Spinal cord (tissue), 10 donors: ENCODE measurements around the gene SHE. TPM values are rescaled to one million over a fixed set of nuclear protein-coding genes. Genes with fewer than 3 reads are reported as not detected.

Experiments
- DNase-seq, 6 donors: peaks; one replicate each; pipeline versions ENCODE4 v3.0.0 to v3.0.0-alpha.2; 2013 to 2015; ENCODE audit warnings: low spot score in 6 of 6, low read depth in 4 of 6
- H3K27ac ChIP-seq: one replicate; pipeline ENCODE4 v1.5.1; 2013; ENCODE audit warnings: low read depth, low read length, control low read depth
- H3K27me3 ChIP-seq: one replicate; pipeline ENCODE4 v1.6.1; 2013; ENCODE audit warnings: low read length; ENCODE audit not compliant: control insufficient read depth, insufficient read depth
- H3K36me3 ChIP-seq: one replicate; pipeline ENCODE4 v1.6.1; 2013; ENCODE audit warnings: low read length; ENCODE audit not compliant: control insufficient read depth, insufficient read depth
- H3K4me1 ChIP-seq: one replicate; pipeline ENCODE4 v1.6.1; 2013; ENCODE audit warnings: low read length; ENCODE audit not compliant: control insufficient read depth, insufficient read depth
- H3K4me3 ChIP-seq: one replicate; pipeline ENCODE4 v1.5.1; 2013; ENCODE audit warnings: low read depth, low read length, control low read depth
- H3K9me3 ChIP-seq: one replicate; pipeline ENCODE4 v1.6.1; 2013; ENCODE audit warnings: low read length; ENCODE audit not compliant: control insufficient read depth, insufficient read depth
- WGBS: methylation state at CpG from one replicate; pipeline ENCODE4 v1.1.5; 2013; ENCODE audit warnings: missing lambda C conversion rate; ENCODE audit not compliant: insufficient coverage; 5-methylcytosine and 5-hydroxymethylcytosine counted together
- long read RNA-seq, 4 donors: transcript quantifications; one replicate each; lab custom pipeline, GENCODE V29; 2026
- polyA plus RNA-seq, 2 donors: library from polyadenylated mRNA; unstranded; fragments of 120-200 nt; gene quantifications; one replicate each; pipeline ENCODE4 v1.2.1, GENCODE V29; 2013; ENCODE audit not compliant: insufficient read length in 2 of 2
- total RNA-seq, 2 donors: library from RNA; depleted of rRNA in 1 of 2; stranded (reverse); fragments of 120-200 nt in 1 of 2; fragments of >200 nt in 1 of 2; gene quantifications; one replicate each; pipeline versions ENCODE4 v1.2.3 to v1.2.4, GENCODE V29; 2013 to 2014
- donor health status: healthy.

Gene SHE
- total RNA-seq (10 to 100 TPM in 1 of 2 donors, 1 to 10 TPM in 1; 5.2 to 10.5 TPM), polyA plus RNA-seq (1 to 10 TPM; 3.7 to 6.7 TPM)
- long read RNA-seq, donor 1, full-length matches to known transcripts = 1 of 1 reads
- long read RNA-seq, donor 1, partial matches to known transcripts = 0 of 1 reads
- long read RNA-seq, donor 1, other reads (novel, unspliced or antisense) = 0 of 1 reads
- long read RNA-seq, donor 2 = 0 reads
- long read RNA-seq, donor 3, full-length matches to known transcripts = 1 of 1 reads
- long read RNA-seq, donor 3, partial matches to known transcripts = 0 of 1 reads
- long read RNA-seq, donor 3, other reads (novel, unspliced or antisense) = 0 of 1 reads
- long read RNA-seq, donor 4, full-length matches to known transcripts = 3 of 3 reads
- long read RNA-seq, donor 4, partial matches to known transcripts = 0 of 3 reads
- long read RNA-seq, donor 4, other reads (novel, unspliced or antisense) = 0 of 3 reads

- no peaks in the 10 kb centered on the region for H3K36me3 ChIP-seq
- peaks cover 12% of the 10 kb centered on the region for H3K4me1 ChIP-seq
- WGBS = under 1% methylated on average over 90 of the region's 90 CpGs
- H3K27me3 ChIP-seq = peaks cover 58% of the 10 kb centered on the region
- DNase-seq = no peak
- no peak within 1 kb of the TSS for H3K27ac ChIP-seq
- H3K4me3 ChIP-seq = peak within 1 kb of the TSS; percentile 28
- H3K9me3 ChIP-seq = peaks cover 2% of the 10 kb centered on the region
Measured at GRCh38 chr1:154502066-154502743, at the start of gene SHE, which contains the start of gene TDRD10. TSS of gene SHE (minus strand) at chr1:154502412. CDS start at chr1:154502026, 386 bp downstream. TSS of gene TDRD10 (plus strand) at chr1:154502219. CDS start at chr1:154506904, 4,685 bp downstream.

- no peak overlapping the region for H3K4me3 ChIP-seq
- WGBS = 96% methylated on average over 3 of the region's 4 CpGs
- H3K36me3 ChIP-seq = peaks cover 62% of the 10 kb centered on the region
- H3K9me3 ChIP-seq = no peaks in the 10 kb centered on the region
- H3K27ac ChIP-seq = no peak overlapping the region
- H3K27me3 ChIP-seq = no peaks in the 10 kb centered on the region
- peaks cover 7% of the 10 kb centered on the region for H3K4me1 ChIP-seq
- DNase-seq = no peak
Measured at GRCh38 chr1:154551474-154551873, 49.3 kb upstream of the SHE start.

GRCh38 chr1:154550657-154551056 lies 48.4 kb upstream of the SHE start:
- Histone ChIP-seq H3K27ac (no peak overlapping the region), H3K36me3 (peaks cover 60% of the 10 kb centered on the region), H3K27me3 (no peaks in the 10 kb centered on the region), H3K4me3 (no peak overlapping the region), H3K4me1 (no peaks in the 10 kb centered on the region), H3K9me3 (no peaks in the 10 kb centered on the region)
- no peak for DNase-seq
- WGBS = 82% methylated on average over 6 of the region's 6 CpGs

GRCh38 chr1:154550070-154550469 lies 47.9 kb upstream of the SHE start:
- H3K36me3 ChIP-seq = peaks cover 54% of the 10 kb centered on the region
- DNase-seq = no peak
- no peaks in the 10 kb centered on the region for H3K27me3 ChIP-seq
- H3K27ac ChIP-seq = no peak overlapping the region
- no peak overlapping the region for H3K4me3 ChIP-seq
- no peaks in the 10 kb centered on the region for H3K9me3 ChIP-seq
- no peaks in the 10 kb centered on the region for H3K4me1 ChIP-seq
- 89% methylated on average over 3 of the region's 5 CpGs for WGBS

GRCh38 chr1:154549202-154549770 lies 47.1 kb upstream of the SHE start:
- WGBS = 60% methylated on average over 1 of the region's 3 CpGs
- H3K36me3 ChIP-seq = peaks cover 46% of the 10 kb centered on the region
- H3K4me1 ChIP-seq = no peaks in the 10 kb centered on the region

GRCh38 chr1:154548028-154548427 lies 45.8 kb upstream of the SHE start:
- no peak overlapping the region for H3K27ac ChIP-seq
- no CpG with 5 or more reads among the region's 1 CpG for WGBS
- no peaks in the 10 kb centered on the region for H3K27me3 ChIP-seq
- no peak for DNase-seq
- H3K9me3 ChIP-seq = no peaks in the 10 kb centered on the region
- peaks cover 37% of the 10 kb centered on the region for H3K36me3 ChIP-seq
- H3K4me3 ChIP-seq = no peak overlapping the region
- H3K4me1 ChIP-seq = no peaks in the 10 kb centered on the region

More at GRCh38 chr1:154549202-154549770, 47.1 kb upstream of the SHE start:
- no peaks in the 10 kb centered on the region for H3K27me3 ChIP-seq
- no peak overlapping the region for H3K4me3 ChIP-seq
- DNase-seq = no peak
- no peaks in the 10 kb centered on the region for H3K9me3 ChIP-seq
- H3K27ac ChIP-seq = no peak overlapping the region

GRCh38 chr1:154547105-154547732 lies 45.0 kb upstream of the SHE start:
- no peak overlapping the region for H3K27ac ChIP-seq
- no peaks in the 10 kb centered on the region for H3K9me3 ChIP-seq
- WGBS = 70% methylated on average over 7 of the region's 11 CpGs
- H3K4me3 ChIP-seq = no peak overlapping the region
- no peaks in the 10 kb centered on the region for H3K27me3 ChIP-seq
- no peak for DNase-seq
- H3K36me3 ChIP-seq = peaks cover 29% of the 10 kb centered on the region
- no peaks in the 10 kb centered on the region for H3K4me1 ChIP-seq

GRCh38 chr1:154546264-154547063 lies 44.3 kb upstream of the SHE start:
- WGBS = 20% methylated on average over 1 of the region's 13 CpGs
- H3K27ac ChIP-seq = no peak overlapping the region

GRCh38 chr1:154541231-154541630 lies 39.0 kb upstream of the SHE start:
- Histone ChIP-seq H3K9me3 (no peaks in the 10 kb centered on the region), H3K4me1 (no peaks in the 10 kb centered on the region), H3K27ac (no peak overlapping the region), H3K27me3 (no peaks in the 10 kb centered on the region), H3K4me3 (no peak overlapping the region), H3K36me3 (no peaks in the 10 kb centered on the region)
- no peak for DNase-seq
- WGBS = 48% methylated on average over 6 of the region's 6 CpGs

More at GRCh38 chr1:154546264-154547063, 44.3 kb upstream of the SHE start:
- Histone ChIP-seq H3K36me3 (peaks cover 22% of the 10 kb centered on the region), H3K27me3 (no peaks in the 10 kb centered on the region), H3K4me1 (no peaks in the 10 kb centered on the region), H3K4me3 (no peak overlapping the region), H3K9me3 (no peaks in the 10 kb centered on the region)
- peak in 2 of 6 donors; percentile 40 to 52 for DNase-seq
